ENCODE measurements around the gene AGFG2. TPM values are rescaled to one million over a fixed set of nuclear protein-coding genes. Genes with fewer than 3 reads are reported as not detected.
A peak's percentile ranks its signal among the peaks of the same experiment; 100 is the strongest.
"Not testable (repeated sequence)": the region's sequence is repeated elsewhere in the genome, so short reads cannot be mapped to it uniquely, and the experiment has no call there.

AGFG2 gene
- total RNA-seq, 2 experiments from 2014 or later, result 61.4 to 82.5 TPM

- no peaks in the 10 kb centered on the region for H3K27me3 Mint-ChIP-seq
- peaks cover 23% of the 10 kb centered on the region for H3K4me1 Mint-ChIP-seq
- peaks cover 17% of the 10 kb centered on the region for H3K36me3 Mint-ChIP-seq
- H3K27ac Mint-ChIP-seq, result no peak overlapping the region
- no peaks in the 10 kb centered on the region for H3K9me3 Mint-ChIP-seq (ENCODE audit: low read depth)
- H3K4me3 Mint-ChIP-seq, result no peak overlapping the region
- DNase-seq, result no peak
- CTCF ChIA-PET, result interaction anchor here (0.7 to 11.4 kb wide), 16 partner anchors 8 to 130 kb away, joined by 3 to 154 read pairs (median 4); partner anchors contain the start of genes FBXO24, GIGYF1 and LRCH4
- no peak for ATAC-seq
Measured at GRCh38 chr7:100563100-100563564, 24.1 kb downstream of the AGFG2 start.

DNA sequence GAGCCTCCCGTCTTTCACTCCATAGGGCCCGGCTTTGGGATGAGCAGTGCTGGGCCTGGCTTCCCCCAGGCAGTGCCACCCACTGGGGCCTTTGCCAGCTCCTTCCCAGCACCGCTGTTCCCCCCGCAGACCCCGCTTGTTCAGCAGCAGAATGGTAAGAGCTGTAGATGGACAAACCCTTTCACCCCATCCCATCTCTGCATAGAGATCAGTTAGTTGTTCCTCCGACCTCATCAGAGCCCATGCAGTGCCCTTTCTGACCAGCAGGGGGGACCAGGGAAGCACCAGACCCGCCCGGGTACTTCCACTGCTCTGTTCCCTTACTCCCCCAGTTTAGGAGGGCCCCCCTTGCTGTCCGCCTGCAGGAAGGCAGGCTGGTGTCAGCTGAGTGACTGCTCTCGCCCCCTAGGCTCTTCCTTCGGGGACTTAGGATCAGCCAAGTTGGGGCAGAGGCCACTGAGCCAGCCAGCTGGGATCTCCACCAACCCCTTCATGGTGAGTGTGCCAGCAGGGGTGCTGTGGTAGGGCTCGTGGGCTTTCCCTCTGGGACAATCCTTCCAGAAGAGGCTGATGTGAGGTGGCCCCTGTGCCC, 24.9 kb downstream of the AGFG2 start:
- Mint-ChIP-seq H3K9me3 (ENCODE audit: low read depth) (no peaks in the 10 kb centered on the region), H3K27me3 (no peaks in the 10 kb centered on the region), H3K27ac (peak overlapping the region; percentile 44), H3K4me3 (no peak overlapping the region), H3K4me1 (peaks cover 31% of the 10 kb centered on the region), H3K36me3 (peaks cover 16% of the 10 kb centered on the region)
- CTCF ChIA-PET, result interaction anchor here (0.7 to 11.4 kb wide), 29 partner anchors 9 to 425 kb away, joined by 3 to 154 read pairs (median 4); partner anchors contain the start of genes FBXO24, GIGYF1, GNB2 and LRCH4
- DNase-seq, result peak; percentile 87
- ATAC-seq, result peak; percentile 62

GRCh38 chr7:100564405-100564804, 25.4 kb downstream of the AGFG2 start:
- not testable (repeated sequence) for H3K27me3 Mint-ChIP-seq; ATAC-seq; DNase-seq; H3K9me3 Mint-ChIP-seq (ENCODE audit: low read depth); H3K27ac Mint-ChIP-seq; H3K4me3 Mint-ChIP-seq
- CTCF ChIA-PET, result interaction anchor here (0.7 to 11.4 kb wide), 28 partner anchors 10 to 426 kb away, joined by 3 to 154 read pairs (median 4); partner anchors contain the start of genes FBXO24, GIGYF1, GNB2 and LRCH4
- Mint-ChIP-seq H3K36me3 (peaks cover 13% of the 10 kb centered on the region), H3K4me1 (peaks cover 36% of the 10 kb centered on the region)

DNA sequence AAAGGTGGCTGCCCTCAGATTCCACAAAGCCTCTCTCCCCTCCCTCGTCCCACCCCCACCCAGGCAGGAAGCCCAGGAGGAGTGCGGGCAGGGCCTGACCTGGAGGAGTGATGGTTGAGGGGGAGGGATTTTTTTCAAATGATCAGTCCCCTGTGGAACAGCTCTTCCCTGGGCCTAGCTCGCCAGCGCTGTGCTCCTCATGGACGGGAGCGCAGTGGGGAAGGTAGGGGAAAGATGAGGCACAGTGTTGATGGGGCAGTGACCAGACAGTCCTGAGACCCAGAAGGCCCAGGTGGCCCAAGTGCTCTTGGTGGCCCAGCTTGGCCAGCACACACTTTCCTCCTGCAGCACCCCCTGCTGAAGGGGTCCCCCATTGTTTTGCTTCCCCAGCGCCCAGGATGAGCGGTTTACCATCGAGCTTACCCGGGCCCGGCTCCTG, 26.1 kb downstream of the AGFG2 start:
- DNase-seq (no peak), ATAC-seq (no peak)
- peaks cover 12% of the 10 kb centered on the region for H3K36me3 Mint-ChIP-seq
- no peak overlapping the region for H3K4me3 Mint-ChIP-seq
- no peaks in the 10 kb centered on the region for H3K9me3 Mint-ChIP-seq (ENCODE audit: low read depth)
- H3K4me1 Mint-ChIP-seq, result peaks cover 37% of the 10 kb centered on the region
- H3K27me3 Mint-ChIP-seq, result no peaks in the 10 kb centered on the region
- CTCF ChIA-PET, result interaction anchor here (0.7 to 11.4 kb wide), 17 partner anchors 10 to 426 kb away, joined by 3 to 154 read pairs (median 4); partner anchors contain the start of genes FBXO24, GIGYF1, GNB2 and LRCH4
- no peak overlapping the region for H3K27ac Mint-ChIP-seq

DNA sequence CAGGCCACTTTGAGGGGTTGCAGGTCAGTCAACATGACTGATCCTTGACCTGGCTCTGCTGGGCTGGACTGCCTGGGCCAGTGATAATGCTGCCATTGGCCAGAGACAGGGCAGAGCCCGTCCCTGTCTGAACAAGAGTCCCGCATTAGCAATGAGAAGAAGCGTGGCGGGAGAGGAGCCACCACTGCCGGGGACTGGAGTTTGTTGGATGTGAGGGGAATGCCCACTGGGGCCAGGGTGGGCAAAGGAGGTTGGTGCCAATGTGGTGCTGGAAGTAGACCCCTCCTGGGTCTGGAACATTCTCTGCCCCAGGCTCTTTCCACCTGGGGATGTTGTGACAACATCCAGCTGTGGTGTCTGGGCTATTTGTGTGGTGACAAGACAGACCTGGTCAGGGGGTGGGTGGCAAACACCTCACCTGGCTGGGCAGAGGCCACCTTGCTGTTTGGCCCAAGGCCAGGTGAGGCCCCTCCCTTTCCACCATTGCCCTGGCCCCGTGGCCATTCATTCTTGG, 27.1 kb downstream of the AGFG2 start:
- Mint-ChIP-seq H3K27ac (peak overlapping the region; percentile 54), H3K27me3 (no peaks in the 10 kb centered on the region)
- CTCF ChIA-PET, result interaction anchor here (0.6 to 11.4 kb wide), 11 partner anchors 17 to 159 kb away, joined by 3 to 154 read pairs (median 4); partner anchors contain the start of genes FBXO24, GIGYF1, LRCH4 and NYAP1

DNA sequence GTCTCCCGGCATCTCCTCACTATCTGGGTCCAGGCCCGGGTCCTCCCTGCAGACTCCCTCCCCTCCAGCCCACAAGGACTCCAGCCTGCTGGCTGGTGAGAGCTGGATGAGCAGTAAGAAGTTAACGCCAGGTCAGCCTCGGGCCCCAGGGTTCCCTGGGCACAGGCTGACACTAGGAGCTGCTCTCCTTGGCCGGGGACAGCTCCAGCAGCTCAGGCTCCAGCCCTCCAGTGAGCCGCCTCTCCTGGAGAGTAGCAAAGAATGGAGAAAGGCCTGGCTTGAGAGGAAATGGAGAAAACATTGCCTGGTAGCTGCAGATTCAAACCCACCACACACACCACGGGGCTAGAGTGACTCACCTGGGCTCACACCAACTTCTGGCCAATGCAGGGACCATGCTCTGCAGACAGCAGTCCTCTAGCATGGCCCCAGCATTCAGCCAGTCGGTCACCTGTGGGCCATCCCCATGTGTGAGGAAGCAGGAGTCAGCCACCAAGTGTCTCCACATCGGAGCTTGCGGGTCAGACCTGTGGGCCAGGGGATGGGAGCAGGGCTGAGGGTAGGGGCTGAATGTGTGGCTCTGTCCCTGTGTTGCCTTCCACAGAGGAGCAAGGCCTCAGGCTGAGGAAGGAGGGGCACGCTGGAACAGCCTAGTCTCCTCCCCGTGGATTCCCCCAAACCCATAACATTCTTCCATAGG, 28.2 kb downstream of the AGFG2 start:
- no peak for DNase-seq
- Mint-ChIP-seq H3K4me3 (no peak overlapping the region), H3K36me3 (peaks cover 12% of the 10 kb centered on the region), H3K4me1 (peaks cover 49% of the 10 kb centered on the region), H3K27ac (peak overlapping the region; percentile 78), H3K27me3 (no peaks in the 10 kb centered on the region), H3K9me3 (ENCODE audit: low read depth) (no peaks in the 10 kb centered on the region)
- no peak for ATAC-seq
- CTCF ChIA-PET, result interaction anchor here (0.9 to 11.4 kb wide), 8 partner anchors 18 to 138 kb away, joined by 3 to 154 read pairs (median 4); partner anchors contain the start of genes AGFG2, FBXO24, GIGYF1 and LRCH4

More for the DNA sequence above, 27.1 kb downstream of the AGFG2 start:
- H3K36me3 Mint-ChIP-seq, result peaks cover 12% of the 10 kb centered on the region
- no peaks in the 10 kb centered on the region for H3K9me3 Mint-ChIP-seq (ENCODE audit: low read depth)
- DNase-seq, result no peak
- no peak overlapping the region for H3K4me3 Mint-ChIP-seq
- peaks cover 44% of the 10 kb centered on the region for H3K4me1 Mint-ChIP-seq
- no peak for ATAC-seq

DNA sequence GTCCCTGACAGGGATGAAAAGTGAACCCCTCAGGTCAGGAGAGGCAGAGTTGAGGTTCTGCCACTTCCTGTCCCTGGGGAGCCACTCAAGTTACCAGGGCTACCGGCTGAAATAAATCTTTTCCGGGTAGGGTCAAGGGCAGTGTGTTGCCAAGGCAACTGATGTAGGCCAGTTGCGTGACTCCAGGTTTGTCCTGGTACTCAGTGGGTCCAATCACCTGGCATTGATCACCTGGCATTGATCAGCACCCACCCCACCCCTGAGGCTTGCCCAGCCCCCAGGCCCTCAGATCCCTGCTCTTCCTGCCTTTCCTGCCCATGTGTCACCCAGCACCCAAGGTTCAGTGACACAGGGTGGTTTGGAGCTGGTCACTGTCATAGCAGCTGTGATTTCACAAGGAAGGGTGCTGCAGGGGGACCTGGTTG, 28.8 kb downstream of the AGFG2 start:
- DNase-seq, result peak; percentile 55
- ATAC-seq, result no peak
- CTCF ChIA-PET, result interaction anchor here (1.2 to 11.4 kb wide), 6 partner anchors 18 to 138 kb away, joined by 3 to 154 read pairs (median 4); partner anchors contain the start of genes FBXO24, LRCH4 and POP7
- Mint-ChIP-seq H3K4me1 (peaks cover 49% of the 10 kb centered on the region), H3K36me3 (peaks cover 8% of the 10 kb centered on the region), H3K9me3 (ENCODE audit: low read depth) (no peaks in the 10 kb centered on the region), H3K27me3 (no peaks in the 10 kb centered on the region), H3K4me3 (no peak overlapping the region), H3K27ac (peak overlapping the region; percentile 78)

- H3K27ac Mint-ChIP-seq, result peak overlapping the region; percentile 78
- H3K4me3 Mint-ChIP-seq, result no peak overlapping the region
- DNase-seq, result no peak
Measured at GRCh38 chr7:100568176-100568895, 29.3 kb downstream of the AGFG2 start.

DNA sequence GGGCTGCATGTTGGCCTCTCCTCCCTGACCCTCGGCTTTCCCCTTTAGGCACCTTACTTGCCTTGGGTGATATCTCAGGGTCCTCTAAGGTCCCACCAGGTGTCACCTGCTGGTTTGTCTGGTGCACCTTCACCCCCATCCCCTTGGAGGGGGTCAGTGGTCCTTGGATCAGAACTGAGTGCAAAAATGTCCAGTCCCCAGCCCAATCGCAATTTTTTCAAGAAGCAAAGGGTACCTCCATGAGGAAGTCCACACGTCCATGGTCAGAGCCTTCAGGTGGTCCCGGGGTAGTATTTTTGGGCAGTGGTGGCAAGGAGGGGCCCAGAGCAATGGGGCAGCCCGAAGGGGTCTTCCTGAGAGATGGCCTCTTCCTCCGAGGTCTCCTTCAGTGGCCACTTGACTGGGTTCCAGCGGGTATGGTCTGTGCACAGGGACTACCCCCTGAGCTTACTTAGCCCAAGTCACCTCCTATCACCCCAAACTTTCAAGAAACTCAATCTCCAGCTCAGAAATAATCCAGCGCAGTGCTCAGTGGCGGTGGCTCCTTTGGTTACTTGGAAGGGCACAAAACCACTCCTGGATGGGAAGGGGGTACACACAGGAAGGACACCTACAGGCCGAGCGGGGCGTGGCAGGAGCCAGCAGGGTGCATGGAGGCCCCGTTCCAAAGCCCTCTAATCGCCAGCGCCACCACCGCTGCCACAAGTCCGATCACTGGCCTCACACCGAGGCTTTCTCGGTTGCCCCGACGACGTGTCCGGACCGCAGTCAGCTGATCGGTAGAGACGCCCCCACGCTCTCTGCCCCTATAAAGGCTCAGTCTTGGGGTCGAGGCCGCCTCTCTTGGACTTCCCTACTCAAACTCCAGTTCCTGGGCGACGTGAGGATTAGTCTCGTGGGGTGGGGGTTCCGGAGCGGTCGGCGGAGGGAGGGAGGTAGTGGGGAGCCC, 30.2 kb downstream of the AGFG2 start:
- H3K4me3 Mint-ChIP-seq, result peak overlapping the region; percentile 16

More at GRCh38 chr7:100568176-100568895, 29.3 kb downstream of the AGFG2 start:
- Mint-ChIP-seq H3K36me3 (peaks cover 6% of the 10 kb centered on the region), H3K9me3 (ENCODE audit: low read depth) (no peaks in the 10 kb centered on the region), H3K27me3 (no peaks in the 10 kb centered on the region), H3K4me1 (peaks cover 49% of the 10 kb centered on the region)
- CTCF ChIA-PET, result interaction anchor here (1.0 to 11.4 kb wide), 9 partner anchors 9 to 137 kb away, joined by 3 to 154 read pairs (median 8); partner anchors contain the start of genes FBXO24, LRCH4 and POP7
- no peak for ATAC-seq

DNA sequence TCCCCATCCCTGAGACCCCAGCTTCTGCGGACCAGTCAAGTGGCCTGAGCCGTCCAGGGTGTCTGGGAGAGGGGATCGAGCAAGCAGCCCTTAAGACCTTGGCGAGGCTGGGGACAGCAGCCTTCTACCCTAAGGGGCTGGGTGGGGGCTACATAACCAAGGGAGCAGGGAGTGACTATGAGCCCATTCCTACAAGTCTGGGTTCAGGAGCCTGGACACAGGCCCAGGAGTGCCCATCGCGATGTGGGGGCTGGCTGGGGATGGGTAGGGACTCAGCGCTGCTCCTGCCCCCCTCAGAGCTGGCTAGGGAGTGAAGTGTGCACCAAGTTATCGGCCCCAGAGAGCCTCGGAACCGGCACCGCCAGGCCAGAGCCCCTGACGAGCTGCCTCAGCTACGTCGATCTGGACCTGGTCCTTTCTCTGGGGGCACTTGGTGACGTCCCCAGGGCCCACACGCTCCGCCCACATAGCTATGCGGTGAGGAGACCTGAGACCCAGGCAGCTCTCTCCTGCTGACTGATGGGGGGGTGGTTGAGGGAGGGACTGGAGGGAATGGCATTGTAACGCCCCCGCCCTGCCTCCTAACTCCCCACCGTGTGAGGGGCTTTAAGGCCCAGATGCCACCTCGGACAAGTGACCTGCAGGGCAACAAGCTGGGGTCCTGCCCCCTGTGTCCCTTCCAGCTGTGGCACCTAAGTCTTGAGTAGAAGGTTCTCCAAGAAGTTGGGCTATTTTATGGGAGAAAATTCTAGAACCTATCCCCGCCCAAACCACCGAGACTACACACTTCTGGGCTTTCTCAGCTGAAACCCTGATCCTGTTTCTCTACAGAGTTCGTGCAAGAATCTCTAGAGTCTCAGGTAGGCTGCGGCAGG, 32.2 kb downstream of the AGFG2 start:
- H3K27me3 Mint-ChIP-seq, result no peaks in the 10 kb centered on the region
- DNase-seq (no peak), ATAC-seq (no peak)
- peaks cover 46% of the 10 kb centered on the region for H3K4me1 Mint-ChIP-seq
- no peaks in the 10 kb centered on the region for H3K9me3 Mint-ChIP-seq (ENCODE audit: low read depth)
- CTCF ChIA-PET, result interaction anchor here (0.7 to 1.7 kb wide), 10 partner anchors 8 to 122 kb away, joined by 3 to 11 read pairs (median 3); partner anchors contain the start of genes FBXO24 and MOSPD3
- H3K27ac Mint-ChIP-seq, result no peak overlapping the region
- H3K36me3 Mint-ChIP-seq, result peaks cover 5% of the 10 kb centered on the region
- H3K4me3 Mint-ChIP-seq, result no peak overlapping the region

More for the DNA sequence above, 30.2 kb downstream of the AGFG2 start:
- peak overlapping the region; percentile 22 for H3K27ac Mint-ChIP-seq
- H3K27me3 Mint-ChIP-seq, result no peaks in the 10 kb centered on the region
- H3K36me3 Mint-ChIP-seq, result peaks cover 4% of the 10 kb centered on the region
- CTCF ChIA-PET, result interaction anchor here (0.7 to 11.4 kb wide), 8 partner anchors 10 to 136 kb away, joined by 3 to 154 read pairs (median 8); partner anchors contain the start of genes FBXO24, LRCH4 and POP7
- no peaks in the 10 kb centered on the region for H3K9me3 Mint-ChIP-seq (ENCODE audit: low read depth)
- DNase-seq (peak; percentile 73), ATAC-seq (peak; percentile 48)
- H3K4me1 Mint-ChIP-seq, result peaks cover 46% of the 10 kb centered on the region

DNA sequence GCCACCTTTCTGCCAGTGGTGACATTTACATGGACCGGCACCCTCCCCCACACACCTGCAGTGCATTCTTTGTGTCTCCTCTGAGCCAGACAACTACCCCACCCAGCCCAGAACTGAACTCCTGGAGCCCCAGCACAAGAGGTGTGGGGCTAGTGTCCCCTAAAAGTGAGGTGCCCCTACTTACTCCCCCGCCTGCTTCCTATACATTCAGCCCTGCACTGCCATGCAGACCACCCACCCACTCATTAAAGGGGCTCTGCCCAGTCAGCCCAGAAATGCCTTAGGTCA, 32.8 kb downstream of the AGFG2 start:
- CTCF ChIA-PET, result interaction anchor here (0.7 to 1.7 kb wide), 6 partner anchors 9 to 121 kb away, joined by 3 to 11 read pairs (median 3); no protein-coding TSS in a partner anchor
- Mint-ChIP-seq H3K27me3 (no peaks in the 10 kb centered on the region), H3K9me3 (ENCODE audit: low read depth) (no peaks in the 10 kb centered on the region), H3K4me3 (no peak overlapping the region), H3K4me1 (peaks cover 43% of the 10 kb centered on the region), H3K36me3 (peaks cover 8% of the 10 kb centered on the region), H3K27ac (no peak overlapping the region)
- ATAC-seq (no peak), DNase-seq (no peak)
